ENCODE measurements around the gene KCTD11.

The KCTD11 gene

GRCh38 chr17:7318121-7318860 lies 33.7 kb upstream of the KCTD11 start:
- no peak overlapping the region for H3K27ac ChIP-seq
- peaks cover 0 to 26% (median 20%) of the 10 kb centered on the region in 4 donors for H3K4me1 ChIP-seq
- H3K4me3 ChIP-seq, result no peak overlapping the region
- no peaks in the 10 kb centered on the region for H3K27me3 ChIP-seq
- intact Hi-C loops (cut with DNase I; ENCODE audit: low total_unique reads), result no loop called here
- H3K9me3 ChIP-seq, result no peaks in the 10 kb centered on the region
- no peak for DNase-seq
- H3K36me3 ChIP-seq, result peaks cover 42 to 75% (median 65%) of the 10 kb centered on the region in 3 donors
- TF ChIP-seq CTCF (IDR thresholded peaks at IDR 0.05), result no peak

- no peak overlapping the region for H3K4me3 ChIP-seq
- no peaks in the 10 kb centered on the region for H3K9me3 ChIP-seq
- no peak for TF ChIP-seq CTCF (IDR thresholded peaks at IDR 0.05)
- no peak for DNase-seq
- intact Hi-C loops (cut with DNase I; ENCODE audit: low total_unique reads), result no loop called here
- H3K36me3 ChIP-seq, result peaks cover 44 to 96% (median 80%) of the 10 kb centered on the region in 3 donors
- H3K27ac ChIP-seq, result no peak overlapping the region
- H3K27me3 ChIP-seq, result no peaks in the 10 kb centered on the region
- no peaks in the 10 kb centered on the region for H3K4me1 ChIP-seq
Measured at GRCh38 chr17:7321466-7321865, 30.5 kb upstream of the KCTD11 start.

GRCh38 chr17:7322520-7323194 lies 29.3 kb upstream of the KCTD11 start:
- DNase-seq, result no peak
- Histone ChIP-seq H3K9me3 (no peaks in the 10 kb centered on the region), H3K27ac (no peak overlapping the region), H3K4me3 (no peak overlapping the region), H3K27me3 (no peaks in the 10 kb centered on the region), H3K36me3 (peaks cover 43 to 98% (median 74%) of the 10 kb centered on the region in 3 donors), H3K4me1 (peaks cover 0 to 4% (median 0%) of the 10 kb centered on the region in 4 donors)
- intact Hi-C loops (cut with DNase I; ENCODE audit: low total_unique reads), result no loop called here
- TF ChIP-seq CTCF (IDR thresholded peaks at IDR 0.05), result no peak

GRCh38 chr17:7323731-7324437 lies 28.1 kb upstream of the KCTD11 start:
- DNase-seq, result peak in 1 of 2 donors; percentile 48
- no peak overlapping the region for H3K4me3 ChIP-seq
- no peak overlapping the region for H3K27ac ChIP-seq
- peak; percentile 74 to 75 for TF ChIP-seq CTCF (IDR thresholded peaks at IDR 0.05)
- H3K27me3 ChIP-seq, result no peaks in the 10 kb centered on the region
- H3K4me1 ChIP-seq, result peaks cover 0 to 15% (median 9%) of the 10 kb centered on the region in 4 donors
- no peaks in the 10 kb centered on the region for H3K9me3 ChIP-seq
- intact Hi-C loops (cut with DNase I; ENCODE audit: low total_unique reads), result no loop called here
- H3K36me3 ChIP-seq, result peaks cover 40 to 87% (median 61%) of the 10 kb centered on the region in 3 donors

GRCh38 chr17:7324438-7324779 lies 27.6 kb upstream of the KCTD11 start:
- Histone ChIP-seq H3K27ac (no peak overlapping the region), H3K4me1 (peaks cover 0 to 15% (median 9%) of the 10 kb centered on the region in 4 donors), H3K4me3 (no peak overlapping the region), H3K27me3 (no peaks in the 10 kb centered on the region), H3K36me3 (peaks cover 40 to 82% (median 59%) of the 10 kb centered on the region in 3 donors), H3K9me3 (no peaks in the 10 kb centered on the region)
- intact Hi-C loops (cut with DNase I; ENCODE audit: low total_unique reads), result no loop called here
- no peak for DNase-seq
- no peak for TF ChIP-seq CTCF (IDR thresholded peaks at IDR 0.05)
